ENCODE data around the gene LRMDA.

GRCh38 chr10:75672111-75672671, 240.8 kb downstream of the LRMDA start:
- TF ChIP-seq POLR2A (IDR thresholded peaks at IDR 0.05; ENCODE audit: low read length) (no peak), RAD21 (conservative IDR thresholded peaks at IDR 0.05 in 1 of 2, IDR thresholded peaks at IDR 0.05 in 1 of 2) (no peak), RFX5 (IDR thresholded peaks at IDR 0.05) (no peak), MAZ (IDR thresholded peaks at IDR 0.05; ENCODE audit: borderline replicate concordance, low read depth, low read length) (no peak), EHMT2 (IDR thresholded peaks at IDR 0.05; ENCODE audit: low read depth) (no peak), CEBPB (IDR thresholded peaks at IDR 0.05) (no peak), ZFP36 (IDR thresholded peaks at IDR 0.05; ENCODE audit: borderline replicate concordance, partially characterized antibody) (no peak), KDM5A (IDR thresholded peaks at IDR 0.05) (no peak)
- TF ChIP-seq, protein P1, sequence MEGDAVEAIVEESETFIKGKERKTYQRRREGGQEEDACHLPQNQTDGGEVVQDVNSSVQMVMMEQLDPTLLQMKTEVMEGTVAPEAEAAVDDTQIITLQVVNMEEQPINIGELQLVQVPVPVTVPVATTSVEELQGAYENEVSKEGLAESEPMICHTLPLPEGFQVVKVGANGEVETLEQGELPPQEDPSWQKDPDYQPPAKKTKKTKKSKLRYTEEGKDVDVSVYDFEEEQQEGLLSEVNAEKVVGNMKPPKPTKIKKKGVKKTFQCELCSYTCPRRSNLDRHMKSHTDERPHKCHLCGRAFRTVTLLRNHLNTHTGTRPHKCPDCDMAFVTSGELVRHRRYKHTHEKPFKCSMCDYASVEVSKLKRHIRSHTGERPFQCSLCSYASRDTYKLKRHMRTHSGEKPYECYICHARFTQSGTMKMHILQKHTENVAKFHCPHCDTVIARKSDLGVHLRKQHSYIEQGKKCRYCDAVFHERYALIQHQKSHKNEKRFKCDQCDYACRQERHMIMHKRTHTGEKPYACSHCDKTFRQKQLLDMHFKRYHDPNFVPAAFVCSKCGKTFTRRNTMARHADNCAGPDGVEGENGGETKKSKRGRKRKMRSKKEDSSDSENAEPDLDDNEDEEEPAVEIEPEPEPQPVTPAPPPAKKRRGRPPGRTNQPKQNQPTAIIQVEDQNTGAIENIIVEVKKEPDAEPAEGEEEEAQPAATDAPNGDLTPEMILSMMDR (IDR thresholded peaks at IDR 0.05), result no peak
- TF ChIP-seq, protein P2, sequence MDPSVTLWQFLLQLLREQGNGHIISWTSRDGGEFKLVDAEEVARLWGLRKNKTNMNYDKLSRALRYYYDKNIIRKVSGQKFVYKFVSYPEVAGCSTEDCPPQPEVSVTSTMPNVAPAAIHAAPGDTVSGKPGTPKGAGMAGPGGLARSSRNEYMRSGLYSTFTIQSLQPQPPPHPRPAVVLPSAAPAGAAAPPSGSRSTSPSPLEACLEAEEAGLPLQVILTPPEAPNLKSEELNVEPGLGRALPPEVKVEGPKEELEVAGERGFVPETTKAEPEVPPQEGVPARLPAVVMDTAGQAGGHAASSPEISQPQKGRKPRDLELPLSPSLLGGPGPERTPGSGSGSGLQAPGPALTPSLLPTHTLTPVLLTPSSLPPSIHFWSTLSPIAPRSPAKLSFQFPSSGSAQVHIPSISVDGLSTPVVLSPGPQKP (IDR thresholded peaks at IDR 0.05; ENCODE audit: low read depth, low read length), result no peak

All from A549 (cell line).